ENCODE data around the gene MTOR. TPM values are rescaled to one million over a fixed set of nuclear protein-coding genes. Genes with fewer than 3 reads are reported as not detected.
"Not testable (repeated sequence)": the region's sequence is repeated elsewhere in the genome, so short reads cannot be mapped to it uniquely, and the experiment has no call there.

Gene MTOR
- polyA plus RNA-seq, 4 donors: 33.8 to 49.1 (median 41.6) TPM

DNA sequence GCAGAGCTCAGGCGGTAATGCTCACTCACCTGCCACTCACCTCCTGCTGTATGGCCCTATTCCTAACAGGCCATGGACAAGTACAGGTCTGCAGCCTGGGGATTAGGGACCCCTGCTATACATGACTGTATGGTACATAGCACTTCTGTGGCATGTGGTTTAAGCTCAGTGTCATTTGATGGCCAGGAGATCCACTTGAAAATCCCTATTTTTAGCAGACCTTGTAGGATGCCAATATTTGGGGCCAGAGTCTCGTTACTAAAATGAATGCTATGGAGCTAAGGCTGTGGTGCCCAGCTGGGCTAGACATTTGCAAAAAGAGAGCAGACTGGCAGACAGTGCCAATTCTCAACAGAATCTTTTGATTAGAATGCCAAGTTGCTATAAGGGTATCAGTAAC lies 74.9 kb downstream of the MTOR start:
- DNase-seq (ENCODE audit: low read depth in 4 of 4, low spot score in 2 of 4): no peak

DNA sequence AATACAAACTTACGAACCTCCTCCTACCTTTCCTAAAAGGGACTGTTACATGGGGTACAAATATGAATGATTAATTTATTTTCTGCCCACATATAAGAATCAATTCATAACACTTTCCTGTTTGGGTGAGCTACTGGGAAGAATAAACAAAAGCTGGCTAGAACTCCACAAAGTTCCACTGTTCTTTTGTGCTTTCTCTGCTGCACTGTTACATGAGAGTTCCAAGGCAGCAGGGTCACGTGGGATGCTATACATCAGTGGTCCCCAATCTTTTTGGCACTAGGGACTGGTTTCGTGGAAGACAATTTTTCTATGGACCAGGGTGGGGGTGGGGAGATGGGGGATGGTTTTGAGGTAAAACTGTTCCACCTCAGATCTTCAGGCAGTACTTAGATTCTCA lies 75.4 kb downstream of the MTOR start:
- no peak for DNase-seq (ENCODE audit: low read depth in 4 of 4, low spot score in 2 of 4)

DNA sequence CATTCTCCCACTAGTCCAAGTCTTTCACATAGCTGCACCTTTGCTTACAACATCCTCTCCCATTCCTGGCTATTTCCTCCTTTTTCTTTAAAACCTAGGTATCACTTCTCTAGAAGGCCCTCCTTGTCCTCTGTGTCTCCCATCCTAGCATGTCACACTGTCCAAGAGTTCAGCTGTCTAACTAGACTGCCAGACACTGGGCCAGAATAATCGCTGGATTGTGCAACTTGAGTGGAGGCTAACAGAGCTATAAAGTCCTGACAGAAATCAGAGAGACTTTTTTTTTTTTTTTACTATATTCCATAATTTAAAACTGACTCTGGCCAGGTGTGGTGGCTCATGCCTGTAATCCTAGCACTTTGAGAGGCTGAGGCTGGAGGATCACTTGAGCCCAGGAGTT lies 77.4 kb downstream of the MTOR start:
- DNase-seq (ENCODE audit: low read depth in 4 of 4, low spot score in 2 of 4): no peak

DNA sequence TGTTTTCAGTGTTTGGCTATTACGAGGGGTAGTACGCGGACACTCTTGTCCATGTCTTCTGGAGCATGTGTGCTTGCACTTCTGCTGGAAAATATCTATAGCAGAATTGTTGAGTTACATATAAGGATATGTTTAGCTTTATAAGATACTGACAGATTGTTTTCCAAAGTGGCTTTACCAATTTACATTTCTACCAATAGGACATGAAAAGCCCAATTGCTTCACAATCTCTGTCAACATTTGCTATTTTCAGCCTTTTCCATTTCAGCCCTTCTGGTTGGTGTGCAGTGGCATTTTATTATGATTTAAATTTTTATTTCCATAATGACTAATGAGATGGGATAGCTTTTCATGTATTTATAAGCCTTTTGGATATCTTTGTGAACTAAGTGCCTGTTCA lies 79.5 kb downstream of the MTOR start:
- DNase-seq (ENCODE audit: low read depth in 4 of 4, low spot score in 2 of 4): no peak

DNA sequence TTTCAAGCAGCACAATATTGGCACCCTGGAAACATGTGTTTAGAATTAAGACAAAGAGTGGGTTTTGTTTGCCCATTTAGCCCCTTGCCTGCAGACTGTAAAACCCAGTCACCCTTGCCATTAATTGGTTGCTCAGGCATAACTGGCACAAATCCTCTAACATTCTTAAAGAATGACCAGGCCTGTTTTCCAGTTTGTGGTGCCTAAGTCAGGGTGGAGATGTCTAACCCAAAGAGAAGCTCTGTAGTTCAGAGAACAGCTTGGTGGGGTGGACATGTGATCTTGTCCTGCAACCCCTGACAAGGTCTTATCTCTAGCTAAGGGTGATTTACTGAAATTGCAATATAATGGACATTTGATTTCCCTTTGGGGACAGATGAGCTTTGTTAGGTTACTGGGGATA lies 82.0 kb downstream of the MTOR start:
- DNase-seq (ENCODE audit: low read depth in 4 of 4, low spot score in 2 of 4): no peak

DNA sequence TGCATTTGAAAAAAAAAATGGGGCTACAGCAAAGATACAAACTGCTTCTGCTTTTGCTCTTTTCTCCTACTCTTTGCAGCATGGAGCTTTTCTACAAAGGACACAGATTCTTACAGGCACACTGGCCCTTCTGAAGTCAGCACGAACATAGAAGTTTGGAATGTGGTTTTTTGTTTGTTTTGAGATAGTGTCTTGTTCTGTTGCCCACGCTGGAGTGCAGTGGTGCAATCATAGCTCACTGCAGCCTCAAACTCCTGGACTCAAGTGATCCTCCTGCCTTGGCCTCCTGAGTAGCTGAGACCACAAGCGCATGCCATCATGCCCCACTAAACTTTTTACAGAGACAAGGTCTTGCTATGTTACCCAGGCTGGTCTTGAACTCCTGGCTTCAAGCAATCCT lies 82.6 kb downstream of the MTOR start:
- not testable (repeated sequence) for DNase-seq (ENCODE audit: low read depth in 4 of 4, low spot score in 2 of 4)

DNA sequence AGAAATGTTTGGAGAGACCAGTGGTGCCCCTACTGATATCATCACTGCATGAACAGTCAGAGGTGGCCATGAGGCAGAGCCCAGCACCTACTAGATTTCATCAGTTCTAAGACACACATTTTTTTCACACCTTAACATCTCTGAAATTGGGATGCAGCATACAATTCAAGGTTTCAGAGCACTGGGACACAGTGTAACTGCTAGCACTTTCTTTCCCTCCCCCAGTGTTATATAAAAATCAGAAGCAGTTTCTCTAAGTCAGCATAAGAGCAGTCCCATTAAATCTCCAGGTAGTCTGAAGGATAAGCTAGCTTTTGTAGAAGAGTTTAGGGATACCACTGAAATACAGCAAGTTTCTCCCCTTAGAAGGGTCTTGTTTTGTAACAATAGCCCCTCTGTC lies 83.2 kb downstream of the MTOR start:
- no peak for DNase-seq (ENCODE audit: low read depth in 4 of 4, low spot score in 2 of 4)

DNA sequence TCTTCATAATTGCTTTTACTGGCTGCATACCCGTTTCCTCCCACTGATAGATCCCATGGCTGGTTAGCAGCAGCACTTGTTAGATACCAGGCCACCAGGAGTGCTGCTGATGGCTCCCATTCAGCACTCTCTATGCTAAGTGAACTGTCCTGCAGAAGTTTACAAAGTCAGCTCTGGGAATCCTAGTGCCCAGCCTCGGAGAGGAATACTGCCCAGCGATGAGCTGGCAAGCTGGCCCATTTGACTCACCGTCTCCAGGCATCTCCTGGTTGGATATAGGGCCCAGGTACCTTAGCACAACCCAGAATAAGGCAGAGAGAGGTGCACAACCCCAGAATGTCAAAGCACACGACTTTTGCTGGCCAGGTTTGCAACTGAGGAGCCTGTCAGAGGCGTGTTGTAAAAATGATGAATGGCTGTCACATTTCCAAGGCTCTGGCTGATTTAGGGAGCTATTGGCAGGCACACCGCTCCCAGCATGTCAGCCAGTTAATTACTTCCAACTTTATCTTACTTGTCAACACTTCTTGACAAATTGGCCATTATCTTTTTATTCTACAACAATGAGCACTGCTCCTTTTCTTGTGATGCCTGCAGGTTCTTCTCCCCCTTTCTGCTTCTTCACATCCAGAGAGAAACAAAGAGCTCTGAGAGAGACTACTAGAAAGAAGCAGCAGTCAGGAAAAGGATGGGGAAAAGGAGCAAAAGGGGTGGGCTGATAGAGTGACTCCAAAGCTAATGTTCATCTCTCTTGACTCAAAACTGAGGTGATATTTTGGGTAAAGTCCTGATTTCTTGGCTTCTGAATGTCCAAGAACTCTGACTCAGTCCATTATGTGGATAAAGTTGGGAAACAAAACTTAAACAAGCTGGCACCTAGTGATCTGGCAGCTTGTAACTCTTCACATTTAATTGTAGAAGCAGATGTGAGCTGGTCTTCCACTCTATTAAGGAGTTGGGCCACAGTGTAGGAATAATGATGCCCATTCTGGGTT lies 84.0 kb downstream of the MTOR start:
- no peak for DNase-seq (ENCODE audit: low read depth in 4 of 4, low spot score in 2 of 4)

DNA sequence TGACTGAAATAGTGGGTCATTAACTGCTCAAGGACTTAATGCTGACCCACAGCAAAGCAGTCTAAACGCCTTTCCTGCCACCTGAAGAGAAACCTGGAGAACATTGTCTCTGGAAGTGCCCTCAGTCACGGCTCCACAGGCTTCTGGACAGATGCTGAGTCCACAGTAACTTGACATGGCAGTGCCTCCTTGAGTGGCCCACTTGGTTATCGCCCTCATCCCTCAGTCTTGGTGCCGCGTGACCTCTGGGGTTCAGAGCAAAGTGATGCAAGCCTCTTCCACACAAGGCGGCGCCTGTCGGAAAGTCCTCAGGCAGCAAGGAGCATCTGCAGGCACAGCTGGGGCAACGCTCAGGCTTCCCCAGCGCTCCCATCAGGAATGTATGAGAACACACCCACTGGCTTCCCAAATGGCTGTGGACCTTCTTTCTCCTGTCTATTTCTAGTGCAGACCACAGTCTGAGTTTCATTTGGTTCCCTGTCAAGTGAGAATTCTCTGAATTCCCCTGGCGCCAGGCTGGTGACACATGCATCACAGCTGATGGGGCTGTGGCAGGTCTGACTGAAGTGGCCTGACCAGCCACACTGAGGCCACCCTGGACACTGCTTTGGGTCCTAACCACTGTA lies 86.2 kb downstream of the MTOR start:
- no peak for DNase-seq (ENCODE audit: low read depth in 4 of 4, low spot score in 2 of 4)

DNA sequence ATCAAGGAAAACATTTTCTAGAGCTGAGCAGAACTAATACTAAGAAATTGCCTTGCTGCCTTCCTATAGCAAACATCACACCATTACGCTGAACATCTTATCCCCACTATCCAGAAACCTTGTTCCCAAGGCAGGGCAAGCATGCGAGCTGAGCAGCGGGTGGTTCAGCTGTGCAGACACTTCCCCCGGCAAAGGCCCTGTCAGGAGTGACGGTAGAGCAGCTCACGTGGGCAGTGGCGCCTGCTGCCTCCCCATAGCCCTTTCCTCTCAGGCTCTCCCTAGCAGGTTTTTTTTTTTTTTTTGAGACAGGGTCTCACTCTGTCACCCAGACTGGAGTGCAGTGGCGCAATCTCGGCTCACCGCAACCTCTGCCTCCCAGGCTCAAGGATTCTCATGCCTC lies 86.9 kb downstream of the MTOR start:
- no peak for DNase-seq (ENCODE audit: low read depth in 4 of 4, low spot score in 2 of 4)

DNA sequence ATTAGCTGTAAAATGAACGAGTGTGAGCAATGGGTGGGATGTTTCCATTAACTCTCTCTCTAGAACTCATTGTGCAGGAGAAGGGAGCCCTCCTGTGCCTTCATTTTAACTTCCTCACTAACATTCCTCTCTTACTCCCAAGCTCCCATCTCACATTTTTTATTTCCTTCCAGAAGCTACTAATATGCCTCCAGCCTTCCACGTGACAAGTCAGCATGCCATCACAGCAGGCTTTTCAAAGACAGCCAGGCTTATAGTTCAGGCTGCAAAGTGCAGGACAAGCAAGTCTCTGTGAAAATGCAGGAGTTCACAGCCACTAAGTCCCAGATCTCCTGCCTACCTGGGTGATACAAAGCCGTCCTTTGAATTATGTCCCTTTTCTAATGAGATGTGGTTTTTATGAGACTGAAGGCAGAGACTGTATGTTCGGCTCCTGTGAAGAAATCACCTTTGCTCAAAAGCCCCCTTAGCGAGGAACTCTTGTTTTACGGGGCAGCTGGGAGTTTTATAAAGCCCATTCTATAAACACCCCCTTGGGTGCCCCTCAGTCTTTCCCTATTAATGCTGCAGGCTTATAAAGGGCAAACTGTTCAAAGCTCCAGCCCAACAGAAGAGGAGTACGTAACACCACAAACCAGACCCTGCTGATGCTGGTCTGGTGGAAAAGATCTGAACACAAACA lies 87.9 kb downstream of the MTOR start:
- no peak for DNase-seq (ENCODE audit: low read depth in 4 of 4, low spot score in 2 of 4)

DNA sequence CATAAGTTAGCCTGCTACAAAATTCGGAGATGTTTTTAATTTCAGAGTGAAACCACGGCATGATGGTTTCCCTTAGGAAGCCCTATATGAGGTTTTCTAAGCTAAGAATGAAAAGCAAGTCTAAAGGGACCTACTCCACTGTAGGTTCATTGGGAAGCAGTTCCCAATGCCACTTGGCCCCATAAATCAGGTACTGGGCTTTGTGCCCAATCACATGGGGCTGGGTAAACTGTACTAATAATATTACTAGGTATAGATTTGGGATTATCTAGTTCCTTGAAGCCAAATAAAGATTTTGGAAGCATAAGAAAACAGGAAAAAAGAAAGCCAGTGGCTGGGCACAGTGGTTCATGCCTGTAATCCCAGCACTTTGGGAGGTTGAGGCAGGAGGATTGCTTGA lies 92.2 kb downstream of the MTOR start:
- no peak for DNase-seq (ENCODE audit: low read depth in 4 of 4, low spot score in 2 of 4)

DNA sequence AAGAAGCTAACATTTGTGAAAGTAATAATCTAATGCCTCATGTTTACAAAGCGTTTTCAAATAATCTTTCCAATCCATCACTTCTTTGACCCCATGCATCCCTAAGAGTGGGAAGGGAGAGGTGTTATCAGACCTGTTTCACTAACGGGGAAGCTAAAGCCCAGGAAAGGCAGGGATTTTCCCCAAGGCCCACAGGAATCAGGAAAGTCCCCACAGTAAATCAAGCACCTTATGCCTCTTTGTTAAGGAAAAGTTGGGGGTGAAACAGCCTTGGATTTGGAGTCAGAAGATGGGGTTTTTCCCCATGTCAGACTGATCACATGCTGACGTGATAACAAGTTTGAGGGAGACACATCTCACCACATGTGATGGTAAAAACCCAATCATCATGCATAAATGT lies 93.1 kb downstream of the MTOR start:
- DNase-seq (ENCODE audit: low read depth in 4 of 4, low spot score in 2 of 4): no peak

DNA sequence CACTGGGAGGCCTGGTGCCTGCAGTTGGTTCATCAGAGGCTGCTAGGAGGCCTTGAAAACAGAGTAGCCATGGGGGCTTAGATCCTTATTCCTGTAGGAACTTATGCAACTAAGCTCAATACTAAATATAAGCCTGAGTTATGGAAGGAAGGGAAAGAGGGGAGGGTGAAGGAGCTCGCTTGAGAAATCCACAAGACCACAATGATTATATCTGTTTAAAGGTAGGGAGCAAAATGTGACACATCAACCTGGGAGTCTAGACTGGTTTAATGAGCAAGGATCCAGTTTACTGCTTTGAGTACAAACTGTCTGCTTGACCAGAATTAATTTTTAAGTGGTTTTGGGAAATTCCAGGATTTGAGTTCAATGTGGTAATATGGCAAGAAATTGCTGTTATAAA lies 93.6 kb downstream of the MTOR start:
- no peak for DNase-seq (ENCODE audit: low read depth in 4 of 4, low spot score in 2 of 4)

DNA sequence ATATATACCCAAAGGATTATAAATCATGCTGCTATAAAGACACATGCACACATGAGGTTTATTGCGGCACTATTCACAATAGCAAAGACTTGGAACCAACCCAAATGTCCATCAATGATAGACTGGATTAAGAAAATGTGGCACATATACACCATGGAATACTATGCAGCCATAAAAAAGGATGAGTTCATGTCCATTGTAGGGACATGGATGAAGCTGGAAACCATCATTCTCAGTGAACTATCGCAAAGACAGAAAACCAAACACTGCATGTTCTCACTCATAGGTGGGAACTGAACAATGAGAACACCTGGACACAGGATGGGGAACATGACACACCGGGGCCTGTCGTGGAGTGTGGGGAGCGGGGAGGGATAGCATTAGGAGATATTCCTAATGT lies 95.6 kb downstream of the MTOR start:
- not testable (repeated sequence) for DNase-seq (ENCODE audit: low read depth in 4 of 4, low spot score in 2 of 4)

DNA sequence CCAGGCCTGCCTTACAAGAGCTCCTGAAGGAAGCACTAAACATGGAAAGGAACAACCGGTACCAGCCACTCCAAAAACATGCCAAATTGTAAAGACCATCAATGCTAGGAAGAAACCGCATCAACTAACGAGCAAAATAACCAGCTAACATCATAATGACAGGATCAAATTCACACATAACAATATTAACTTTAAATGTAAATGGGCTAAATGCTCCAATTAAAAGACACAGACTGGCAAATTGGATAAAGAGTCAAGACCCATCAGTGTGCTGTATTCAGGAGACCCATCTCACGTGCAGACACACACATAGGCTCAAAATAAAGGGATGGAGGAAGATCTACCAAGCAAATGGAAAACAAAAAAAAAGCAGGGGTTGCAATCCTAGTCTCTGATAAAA lies 99.6 kb downstream of the MTOR start:
- not testable (repeated sequence) for DNase-seq (ENCODE audit: low read depth in 4 of 4, low spot score in 2 of 4)

DNA sequence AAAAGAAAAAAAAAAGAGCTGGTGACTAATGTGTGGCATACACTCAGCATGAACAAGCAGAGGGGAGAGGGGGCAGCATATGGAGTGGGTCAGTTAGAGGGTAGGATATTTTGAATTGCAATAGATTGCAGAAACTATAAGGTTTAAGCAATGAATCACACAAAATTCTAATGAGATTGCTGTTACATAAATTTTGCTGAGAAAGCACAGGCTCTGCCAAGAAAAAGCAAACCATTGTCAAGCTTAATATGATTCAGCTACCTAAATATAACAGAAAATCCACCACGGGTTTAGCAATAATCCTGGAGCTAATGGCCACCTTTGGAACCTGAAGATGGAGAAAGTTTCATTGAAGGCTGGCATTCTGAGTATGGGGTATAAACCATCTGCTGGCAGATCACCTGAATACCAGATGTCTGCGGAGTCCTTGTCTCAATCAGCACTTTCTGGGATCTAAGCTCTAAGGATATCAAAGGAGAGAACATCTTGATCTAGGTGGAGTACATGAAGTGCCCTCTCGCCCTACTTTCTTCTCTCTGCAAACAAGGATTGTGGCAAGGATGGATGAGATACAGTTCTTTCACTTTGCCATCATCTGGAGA lies 103.5 kb downstream of the MTOR start:
- no peak for DNase-seq (ENCODE audit: low read depth in 4 of 4, low spot score in 2 of 4)

DNA sequence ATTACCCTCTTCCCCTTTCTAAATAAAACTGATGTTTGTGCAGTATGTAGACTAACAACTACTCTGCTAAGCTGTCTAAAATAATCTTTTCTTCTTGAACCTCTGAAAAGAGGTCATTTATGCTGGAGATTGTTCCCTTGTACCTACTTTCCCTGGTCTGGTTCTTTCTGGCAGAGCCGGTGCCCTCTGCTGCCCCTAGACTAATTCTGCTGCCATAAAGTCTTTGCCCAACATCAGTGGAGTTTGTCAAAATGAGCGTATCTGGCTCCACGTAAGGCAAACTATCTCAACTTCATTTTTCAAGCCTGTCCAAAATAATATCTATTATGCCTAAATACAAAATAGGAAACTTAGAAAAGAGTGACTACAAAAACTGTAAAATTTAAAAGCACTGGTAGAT lies 104.1 kb downstream of the MTOR start:
- no peak for DNase-seq (ENCODE audit: low read depth in 4 of 4, low spot score in 2 of 4)

DNA sequence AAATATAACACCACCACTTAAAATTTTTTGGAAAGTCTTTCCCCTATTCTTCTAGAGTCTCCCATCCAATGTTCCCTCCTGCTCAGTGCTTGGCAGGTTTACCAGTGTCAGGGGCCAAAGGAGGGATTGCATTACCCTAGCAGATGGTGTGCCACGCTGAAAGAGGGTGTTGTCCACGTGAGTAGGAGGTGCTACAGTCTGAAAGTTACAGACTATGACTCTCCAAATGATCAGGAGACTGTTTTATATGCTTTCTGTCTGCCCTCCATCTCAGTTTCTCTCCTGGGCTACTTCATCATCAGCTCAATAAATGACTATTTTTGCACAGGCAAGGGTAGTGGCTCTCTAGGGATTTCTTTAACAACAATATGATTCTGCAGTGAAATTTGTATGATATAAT lies 104.5 kb downstream of the MTOR start:
- no peak for DNase-seq (ENCODE audit: low read depth in 4 of 4, low spot score in 2 of 4)

DNA sequence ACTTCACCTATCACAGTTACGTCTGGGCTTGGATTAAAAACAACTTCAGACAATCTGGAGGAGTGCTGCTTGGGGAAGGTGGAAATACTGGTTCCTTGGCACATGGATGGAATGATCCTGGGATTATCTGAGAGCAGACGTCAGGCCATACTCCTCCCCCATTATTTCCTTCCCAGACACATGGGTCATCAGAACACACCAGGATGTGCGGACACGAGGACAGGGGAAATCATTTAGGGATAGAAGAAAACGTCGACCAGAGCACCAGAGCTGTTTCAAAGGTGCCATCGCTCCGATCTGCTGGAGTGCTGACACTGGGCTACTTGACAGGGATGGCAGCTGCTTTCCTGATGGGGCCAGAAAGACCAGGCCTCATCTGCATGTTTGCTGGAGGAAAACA lies 105.0 kb downstream of the MTOR start:
- no peak for DNase-seq (ENCODE audit: low read depth in 4 of 4, low spot score in 2 of 4)

DNA sequence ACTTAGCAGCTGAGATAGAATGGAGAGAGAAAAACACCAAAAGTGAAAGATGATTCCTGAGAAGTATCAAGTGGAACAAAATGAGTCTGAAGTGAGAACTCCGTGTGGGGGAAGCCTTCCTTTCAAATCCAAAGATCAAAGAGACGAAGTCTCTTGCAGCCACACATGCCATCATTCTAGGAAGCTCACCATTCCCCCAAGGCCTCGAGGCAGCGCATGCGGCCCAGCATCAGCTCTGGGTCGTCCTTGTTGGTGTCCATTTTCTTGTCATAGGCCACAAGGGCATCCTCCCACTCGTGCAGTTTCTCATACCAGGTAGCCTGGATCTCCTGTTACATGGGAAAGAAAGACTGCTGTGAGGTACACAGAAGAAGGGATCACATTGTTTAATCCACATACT lies 105.4 kb downstream of the MTOR start:
- DNase-seq (ENCODE audit: low read depth in 4 of 4, low spot score in 2 of 4): no peak

Data from left renal cortex interstitium (tissue), 4 donors.